Smooth muscle cell (in vitro differentiated cells): ENCODE measurements around the gene SMYD3. TPM values are rescaled to one million over a fixed set of nuclear protein-coding genes. Genes with fewer than 3 reads are reported as not detected.

Experiments used
- DNase-seq: peaks from one replicate; lab custom pipeline; 2025; ENCODE audit not compliant: unreplicated experiment; lab: John Stamatoyannopoulos, UW
- H2AFZ ChIP-seq: fragments of 200-600 bp; sonication (generic); 2 replicates; pipeline ENCODE4 v1.6.0; 2016; ENCODE audit warnings: antibody characterized with exemption, low read depth, mild to moderate bottlenecking
- H3F3A ChIP-seq: fragments of 200-600 bp; sonication (generic); 2 replicates; pipeline ENCODE4 v1.6.0; 2017; ENCODE audit warnings: antibody characterized with exemption, low read depth
- H3K27ac ChIP-seq: fragments of 200-600 bp; sonication (generic); 2 replicates; pipeline ENCODE4 v1.5.1; 2016; ENCODE audit warnings: low read depth, mild to moderate bottlenecking
- H3K27me3 ChIP-seq: fragments of 200-600 bp; sonication (generic); 2 replicates; pipeline ENCODE4 v1.6.1; 2016; ENCODE audit warnings: low read depth, mild to moderate bottlenecking
- H3K36me3 ChIP-seq: fragments of 200-600 bp; sonication (generic); 2 replicates; pipeline ENCODE4 v1.5.1; 2016; ENCODE audit warnings: low read depth
- H3K4me1 ChIP-seq: fragments of 200-600 bp; sonication (generic); 2 replicates; pipeline ENCODE4 v1.5.1; 2016; ENCODE audit warnings: low read depth
- H3K4me2 ChIP-seq: fragments of 200-600 bp; sonication (generic); 2 replicates; pipeline ENCODE4 v1.6.0; 2016; ENCODE audit warnings: mild to moderate bottlenecking
- H3K4me3 ChIP-seq: fragments of 200-600 bp; sonication (generic); 2 replicates; pipeline ENCODE4 v1.5.1; 2016; ENCODE audit warnings: mild to moderate bottlenecking
- H3K79me2 ChIP-seq: fragments of 200-600 bp; sonication (generic); 2 replicates; pipeline ENCODE4 v1.6.0; 2016; ENCODE audit warnings: low read depth, mild to moderate bottlenecking
- H3K9ac ChIP-seq: fragments of 200-600 bp; sonication (generic); 2 replicates; pipeline ENCODE4 v1.6.0; 2016; ENCODE audit warnings: low read depth
- H3K9me3 ChIP-seq: fragments of 200-600 bp; sonication (generic); replicated peaks from 2 replicates; pipeline ENCODE4 v1.5.1; 2016; ENCODE audit warnings: low read depth
- H4K20me1 ChIP-seq: fragments of 200-600 bp; sonication (generic); 2 replicates; pipeline ENCODE4 v1.6.0; 2016; ENCODE audit warnings: low read depth
- WGBS: methylation state at CpG from one replicate; pipeline ENCODE4 v1.1.7; 2016; ENCODE audit warnings: low lambda C conversion rate; 5-methylcytosine and 5-hydroxymethylcytosine counted together
- polyA plus RNA-seq: library from polyadenylated mRNA; unstranded; fragments of >200 nt; fragmentation: Nextera tagmentation; extraction: Ambion mirVana; gene quantifications from 2 replicates; pipeline ENCODE4 v1.2.1, GENCODE V29; 2016
- total RNA-seq: library from RNA; depleted of rRNA; stranded (reverse); fragments of >200 nt; gene quantifications from 2 replicates; pipeline ENCODE4 v1.2.3, GENCODE V29; 2014
- TF ChIP-seq, protein P1 (sequence below): fragments of 200-600 bp; sonication (generic); IDR thresholded peaks from 2 replicates; pipeline ENCODE4 v1.5.1; 2017; ENCODE audit warnings: borderline replicate concordance, mild to moderate bottlenecking, antibody characterized with exemption; ENCODE audit not compliant: insufficient read depth, poor library complexity, severe bottlenecking

SMYD3 gene
- total and polyA plus RNA-seq, 2 experiments from 2014 or later = 162 to 301 TPM

DNA sequence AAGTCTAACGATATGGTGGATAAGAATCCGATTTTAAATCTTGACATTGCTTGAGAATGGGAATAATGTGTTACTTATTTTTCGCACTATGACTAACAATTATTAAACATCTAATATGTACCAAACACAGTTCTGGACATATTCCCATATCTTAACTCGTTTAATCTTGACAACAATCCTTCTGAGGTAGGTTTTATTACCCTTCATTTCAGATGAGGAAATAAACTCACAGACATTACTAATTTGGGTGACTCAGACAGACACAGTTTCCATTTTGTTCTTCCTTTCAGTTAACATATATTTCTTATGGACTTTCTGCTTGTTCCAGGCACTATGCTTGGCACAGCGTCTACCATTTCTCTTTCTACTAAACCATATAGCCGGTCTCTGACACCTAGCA lies 244.8 kb downstream of the SMYD3 start:
- WGBS = 85% methylated on average over 6 of the region's 6 CpGs
- Histone ChIP-seq H3K79me2 (peaks cover 7% of the 10 kb centered on the region), H3K27ac (no peak overlapping the region), H3K27me3 (no peaks in the 10 kb centered on the region), H2AFZ (no peak overlapping the region), H4K20me1 (no peaks in the 10 kb centered on the region), H3K9ac (no peak overlapping the region), H3K9me3 (peaks cover 7% of the 10 kb centered on the region), H3K4me3 (no peak overlapping the region), H3K4me2 (no peak overlapping the region), H3F3A (no peaks in the 10 kb centered on the region), H3K4me1 (peaks cover 10% of the 10 kb centered on the region), H3K36me3 (peaks cover 6% of the 10 kb centered on the region)
- DNase-seq = no peak
- TF ChIP-seq, protein P1, sequence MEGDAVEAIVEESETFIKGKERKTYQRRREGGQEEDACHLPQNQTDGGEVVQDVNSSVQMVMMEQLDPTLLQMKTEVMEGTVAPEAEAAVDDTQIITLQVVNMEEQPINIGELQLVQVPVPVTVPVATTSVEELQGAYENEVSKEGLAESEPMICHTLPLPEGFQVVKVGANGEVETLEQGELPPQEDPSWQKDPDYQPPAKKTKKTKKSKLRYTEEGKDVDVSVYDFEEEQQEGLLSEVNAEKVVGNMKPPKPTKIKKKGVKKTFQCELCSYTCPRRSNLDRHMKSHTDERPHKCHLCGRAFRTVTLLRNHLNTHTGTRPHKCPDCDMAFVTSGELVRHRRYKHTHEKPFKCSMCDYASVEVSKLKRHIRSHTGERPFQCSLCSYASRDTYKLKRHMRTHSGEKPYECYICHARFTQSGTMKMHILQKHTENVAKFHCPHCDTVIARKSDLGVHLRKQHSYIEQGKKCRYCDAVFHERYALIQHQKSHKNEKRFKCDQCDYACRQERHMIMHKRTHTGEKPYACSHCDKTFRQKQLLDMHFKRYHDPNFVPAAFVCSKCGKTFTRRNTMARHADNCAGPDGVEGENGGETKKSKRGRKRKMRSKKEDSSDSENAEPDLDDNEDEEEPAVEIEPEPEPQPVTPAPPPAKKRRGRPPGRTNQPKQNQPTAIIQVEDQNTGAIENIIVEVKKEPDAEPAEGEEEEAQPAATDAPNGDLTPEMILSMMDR = no peak

DNA sequence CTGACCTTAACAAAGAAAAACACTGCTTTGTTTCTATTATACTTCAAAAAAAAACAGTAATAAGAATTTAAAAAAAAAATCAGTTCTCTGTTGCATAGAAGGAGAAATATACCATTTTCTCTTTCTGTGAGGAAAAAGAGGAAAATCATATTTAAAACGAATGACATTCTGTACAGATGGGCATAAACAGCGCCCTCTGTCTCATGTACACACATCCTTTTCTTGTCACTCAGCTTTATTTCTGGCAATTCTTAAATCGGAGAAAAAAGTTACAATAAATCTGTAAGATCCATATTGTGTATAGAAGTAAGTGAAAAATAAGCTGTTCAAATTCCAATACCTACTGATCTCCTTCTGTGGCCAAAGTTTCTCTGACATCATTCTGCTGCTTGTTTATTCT lies 245.4 kb downstream of the SMYD3 start:
- no peak overlapping the region for H3K27ac ChIP-seq
- no peak overlapping the region for H2AFZ ChIP-seq
- H3K9me3 ChIP-seq = peaks cover 7% of the 10 kb centered on the region
- peaks cover 6% of the 10 kb centered on the region for H3K36me3 ChIP-seq
- TF ChIP-seq, protein P1 = no peak
- WGBS = 90% methylated on average over 3 of the region's 3 CpGs
- DNase-seq = no peak
- peaks cover 4% of the 10 kb centered on the region for H3K4me1 ChIP-seq
- no peaks in the 10 kb centered on the region for H3K27me3 ChIP-seq
- H3F3A ChIP-seq = no peaks in the 10 kb centered on the region
- H3K4me2 ChIP-seq = no peak overlapping the region
- no peaks in the 10 kb centered on the region for H4K20me1 ChIP-seq
- no peak overlapping the region for H3K9ac ChIP-seq
- no peak overlapping the region for H3K4me3 ChIP-seq
- H3K79me2 ChIP-seq = peaks cover 3% of the 10 kb centered on the region

DNA sequence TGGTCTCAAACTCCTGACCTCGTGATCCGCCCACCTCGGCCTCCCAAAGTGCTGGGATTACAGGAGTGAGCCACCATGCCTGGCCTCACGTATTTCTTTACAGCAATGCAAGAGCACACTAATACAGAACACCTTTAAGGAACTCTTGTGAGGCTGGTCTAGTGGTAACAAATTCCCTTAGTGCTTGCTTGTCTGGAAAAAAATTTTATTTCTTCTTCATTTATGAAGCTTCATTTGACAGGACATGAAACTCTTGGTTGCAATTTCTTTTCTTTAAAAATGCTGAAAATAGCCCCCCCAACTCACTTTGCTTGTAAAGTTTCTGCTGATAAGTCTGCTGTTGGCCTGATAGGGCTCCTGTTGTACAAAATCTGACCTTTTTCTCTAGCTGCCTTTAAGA lies 248.8 kb downstream of the SMYD3 start:
- Histone ChIP-seq H4K20me1 (no peaks in the 10 kb centered on the region), H3K36me3 (peaks cover 6% of the 10 kb centered on the region), H2AFZ (no peak overlapping the region), H3K4me1 (no peaks in the 10 kb centered on the region), H3K79me2 (no peaks in the 10 kb centered on the region), H3K27me3 (no peaks in the 10 kb centered on the region), H3K4me3 (no peak overlapping the region), H3F3A (no peaks in the 10 kb centered on the region), H3K9ac (no peak overlapping the region), H3K9me3 (peaks cover 7% of the 10 kb centered on the region), H3K4me2 (no peak overlapping the region), H3K27ac (no peak overlapping the region)
- DNase-seq = no peak
- WGBS = 96% methylated on average over 4 of the region's 4 CpGs
- TF ChIP-seq, protein P1 = no peak

DNA sequence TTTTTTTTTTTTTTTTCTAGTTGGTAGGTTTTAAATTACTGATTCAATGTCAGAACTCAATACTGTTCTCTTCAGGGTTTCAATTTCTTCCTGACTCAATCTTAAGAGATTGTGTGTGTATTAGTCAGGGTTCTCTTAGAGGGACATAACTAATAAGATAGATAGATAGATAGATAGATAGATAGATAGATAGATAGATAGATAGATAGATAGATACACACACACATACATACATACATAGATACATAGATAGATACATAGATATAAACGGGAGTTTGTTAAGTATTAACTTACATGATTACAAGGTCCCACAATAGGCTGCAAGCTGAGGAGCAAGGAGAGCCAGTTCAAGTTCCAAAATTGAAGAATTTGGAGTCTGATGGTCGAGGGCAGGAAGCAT lies 251.3 kb downstream of the SMYD3 start:
- no peak for DNase-seq
- Histone ChIP-seq H3K9me3 (peaks cover 7% of the 10 kb centered on the region), H3K9ac (no peak overlapping the region), H3K27ac (no peak overlapping the region), H3K4me2 (no peak overlapping the region), H3K79me2 (no peaks in the 10 kb centered on the region), H3K36me3 (peaks cover 6% of the 10 kb centered on the region), H4K20me1 (no peaks in the 10 kb centered on the region), H2AFZ (no peak overlapping the region), H3F3A (no peaks in the 10 kb centered on the region), H3K4me3 (no peak overlapping the region), H3K27me3 (no peaks in the 10 kb centered on the region), H3K4me1 (no peaks in the 10 kb centered on the region)
- TF ChIP-seq, protein P1 = no peak
- 89% methylated on average over 2 of the region's 2 CpGs for WGBS
